Lower lobe of right lung (tissue), 2 donors: ENCODE results near the gene DIDO1. TPM values are rescaled to one million over a fixed set of nuclear protein-coding genes. Genes with fewer than 3 reads are reported as not detected.

Source experiments
- ATAC-seq, 2 donors: fragments of 200-7000 bp; cut with Tn5 transposase; one replicate each; pipeline ENCODE4 v1.9.1; 2020 to 2022; ENCODE audit warnings: mild to moderate bottlenecking in 2 of 2, moderate library complexity in 2 of 2
- DNase-seq: peaks from one replicate; pipeline ENCODE4 v3.0.0-alpha.2; 2020
- H3K27ac ChIP-seq: fragments of 200-600 bp; one replicate; pipeline ENCODE4 v1.8.0; 2022
- H3K27me3 ChIP-seq: fragments of 200-600 bp; one replicate; pipeline ENCODE4 v1.8.0; 2022; ENCODE audit warnings: low read depth
- H3K36me3 ChIP-seq: fragments of 200-600 bp; one replicate; pipeline ENCODE4 v1.8.0; 2022; ENCODE audit warnings: mild to moderate bottlenecking
- H3K4me1 ChIP-seq: fragments of 200-600 bp; one replicate; pipeline ENCODE4 v1.8.0; 2022
- H3K4me3 ChIP-seq: fragments of 200-600 bp; one replicate; pipeline ENCODE4 v1.8.0; 2022; ENCODE audit warnings: mild to moderate bottlenecking
- H3K9me3 ChIP-seq: fragments of 200-600 bp; one replicate; pipeline ENCODE4 v1.8.0; 2022
- intact Hi-C: fragments of 100-400 bp; cut with DNase I; formaldehyde crosslinking; loops from one replicate; pipeline ENCODE4 v1.11.0; 2022
- total RNA-seq: library from RNA; stranded (reverse); fragmentation: NEBNext Ultra II Directional; extraction: Animal tissue kit (Norgen Biotek cat#: 25700); gene quantifications from one replicate; pipeline ENCODE4 v1.2.1, GENCODE V29; 2021
- TF ChIP-seq, protein P1 (sequence below): fragments of 200-600 bp; IDR thresholded peaks from one replicate; pipeline ENCODE4 v1.8.0; 2022; ENCODE audit warnings: antibody characterized with exemption, mild to moderate bottlenecking
- donor health status: DM: no; HTN: yes; CAD: no; lungs with severe emphysema.

The DIDO1 gene
- total RNA-seq, 1 donor from 2014 or later: 54.6 TPM

DNA sequence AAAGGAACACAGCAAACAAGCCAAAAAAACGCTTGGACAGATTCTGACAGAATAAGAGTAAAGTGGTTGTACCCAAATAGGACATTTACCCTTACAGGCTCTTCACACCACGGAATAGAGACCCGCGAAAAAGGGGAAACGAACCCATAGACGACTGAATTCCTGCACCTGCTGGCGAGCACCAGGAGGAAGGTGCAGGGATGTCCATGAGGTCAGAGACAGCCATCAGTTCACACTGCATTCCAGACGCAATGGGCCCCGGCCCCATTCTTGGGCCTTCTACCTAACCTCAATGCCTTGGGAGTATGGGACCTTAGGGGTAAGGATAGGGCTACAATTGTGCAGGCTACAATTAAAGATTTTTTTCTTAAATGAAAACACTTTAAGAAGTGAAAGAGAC is 5.2 kb upstream of the DIDO1 start:
- Histone ChIP-seq H3K27me3 (no peaks in the 10 kb centered on the region), H3K9me3 (no peaks in the 10 kb centered on the region), H3K36me3 (peaks cover 29% of the 10 kb centered on the region), H3K27ac (no peak overlapping the region), H3K4me3 (no peak overlapping the region), H3K4me1 (peaks cover 63% of the 10 kb centered on the region)
- ATAC-seq (no peak), DNase-seq (peak; percentile 9)
- intact Hi-C loops: no loop called here
- TF ChIP-seq, protein P1, sequence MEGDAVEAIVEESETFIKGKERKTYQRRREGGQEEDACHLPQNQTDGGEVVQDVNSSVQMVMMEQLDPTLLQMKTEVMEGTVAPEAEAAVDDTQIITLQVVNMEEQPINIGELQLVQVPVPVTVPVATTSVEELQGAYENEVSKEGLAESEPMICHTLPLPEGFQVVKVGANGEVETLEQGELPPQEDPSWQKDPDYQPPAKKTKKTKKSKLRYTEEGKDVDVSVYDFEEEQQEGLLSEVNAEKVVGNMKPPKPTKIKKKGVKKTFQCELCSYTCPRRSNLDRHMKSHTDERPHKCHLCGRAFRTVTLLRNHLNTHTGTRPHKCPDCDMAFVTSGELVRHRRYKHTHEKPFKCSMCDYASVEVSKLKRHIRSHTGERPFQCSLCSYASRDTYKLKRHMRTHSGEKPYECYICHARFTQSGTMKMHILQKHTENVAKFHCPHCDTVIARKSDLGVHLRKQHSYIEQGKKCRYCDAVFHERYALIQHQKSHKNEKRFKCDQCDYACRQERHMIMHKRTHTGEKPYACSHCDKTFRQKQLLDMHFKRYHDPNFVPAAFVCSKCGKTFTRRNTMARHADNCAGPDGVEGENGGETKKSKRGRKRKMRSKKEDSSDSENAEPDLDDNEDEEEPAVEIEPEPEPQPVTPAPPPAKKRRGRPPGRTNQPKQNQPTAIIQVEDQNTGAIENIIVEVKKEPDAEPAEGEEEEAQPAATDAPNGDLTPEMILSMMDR: no peak

DNA sequence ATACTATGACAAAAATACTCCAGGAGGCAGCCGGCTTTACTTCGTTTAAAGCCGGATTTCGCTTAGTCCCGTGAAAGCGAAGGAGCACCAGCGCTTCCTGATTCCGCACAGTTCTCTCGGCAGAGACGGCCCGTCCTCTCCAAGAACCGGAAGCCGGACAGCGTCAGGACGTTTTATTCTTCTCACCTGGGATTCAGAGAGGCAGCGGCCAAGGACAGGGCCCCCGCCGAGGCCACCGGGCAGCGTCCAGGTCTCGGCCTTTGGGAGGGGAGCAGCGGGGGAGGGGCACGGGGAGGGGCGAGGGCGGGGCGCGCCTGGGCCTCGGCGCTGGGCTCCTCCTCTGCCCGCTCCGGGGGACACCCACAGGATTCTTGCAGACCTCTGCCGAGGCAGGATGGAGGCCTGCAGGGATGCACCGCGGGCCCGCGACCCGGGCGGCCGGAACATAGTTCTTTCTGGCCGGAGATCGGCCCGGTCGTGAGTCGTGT is 2.8 kb upstream of the DIDO1 start:
- TF ChIP-seq, protein P1: no peak

GRCh38 chr20:62928246-62928939 is 2.1 kb upstream of the DIDO1 start:
- Histone ChIP-seq H3K36me3 (peaks cover 10% of the 10 kb centered on the region), H3K27me3 (no peaks in the 10 kb centered on the region), H3K27ac (peak overlapping the region; percentile 86), H3K9me3 (no peaks in the 10 kb centered on the region), H3K4me3 (peak overlapping the region; percentile 67), H3K4me1 (peaks cover 54% of the 10 kb centered on the region)
- TF ChIP-seq, protein P1: no peak
- intact Hi-C loops: no loop called here
- ATAC-seq (no peak), DNase-seq (peak; percentile 18)

More for the DNA sequence above, 2.8 kb upstream of the DIDO1 start:
- Histone ChIP-seq H3K27ac (peak overlapping the region; percentile 86), H3K4me1 (peaks cover 54% of the 10 kb centered on the region), H3K9me3 (no peaks in the 10 kb centered on the region), H3K27me3 (no peaks in the 10 kb centered on the region), H3K36me3 (peaks cover 15% of the 10 kb centered on the region), H3K4me3 (peak overlapping the region; percentile 67)
- intact Hi-C loops: no loop called here
- DNase-seq (peak; percentile 82), ATAC-seq (peak; percentile 72 to 73)

DNA sequence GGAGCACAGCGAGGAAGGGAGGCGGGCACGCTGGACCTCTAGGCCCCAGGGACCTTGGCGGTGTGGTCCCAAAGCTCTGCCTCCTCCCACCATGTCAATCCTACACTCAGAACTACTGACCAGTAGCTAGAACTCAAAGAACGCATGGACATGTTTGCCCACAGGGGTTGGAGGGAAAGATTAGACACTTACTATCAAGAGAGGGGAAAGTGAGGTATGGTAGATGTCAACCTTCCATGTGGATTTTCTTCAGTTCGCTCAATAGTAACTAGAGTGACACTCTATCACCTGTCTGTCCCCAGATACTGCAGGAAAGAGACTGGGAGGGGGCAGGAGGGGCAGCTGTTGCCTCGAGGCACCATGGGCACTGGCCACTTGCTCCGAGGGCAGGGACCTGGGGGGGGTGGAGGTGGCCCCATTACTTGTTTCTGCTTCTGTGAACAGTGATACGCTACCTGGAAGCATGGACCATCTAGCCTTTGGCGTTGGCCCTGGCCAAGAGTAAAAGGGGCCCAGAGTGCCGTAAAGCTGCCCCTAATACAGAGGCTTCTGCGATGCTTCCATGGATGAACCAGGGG is 912 bp upstream of the DIDO1 start:
- peak overlapping the region; percentile 98 for H3K27ac ChIP-seq
- intact Hi-C loops: no loop called here

GRCh38 chr20:62925420-62926228 is 681 bp downstream of the DIDO1 start:
- Histone ChIP-seq H3K9me3 (no peaks in the 10 kb centered on the region), H3K4me1 (peaks cover 80% of the 10 kb centered on the region), H3K27ac (peak overlapping the region; percentile 98), H3K36me3 (no peaks in the 10 kb centered on the region), H3K4me3 (peak overlapping the region; percentile 98), H3K27me3 (no peaks in the 10 kb centered on the region)
- DNase-seq (no peak), ATAC-seq (peak; percentile 7 to 31)
- TF ChIP-seq, protein P1: no peak
- intact Hi-C loops: no loop called here

More for the DNA sequence above, 912 bp upstream of the DIDO1 start:
- TF ChIP-seq, protein P1: no peak
- ATAC-seq (no peak), DNase-seq (no peak)
- peaks cover 65% of the 10 kb centered on the region for H3K4me1 ChIP-seq
- no peaks in the 10 kb centered on the region for H3K27me3 ChIP-seq
- no peaks in the 10 kb centered on the region for H3K36me3 ChIP-seq
- H3K4me3 ChIP-seq: peak overlapping the region; percentile 98
- no peaks in the 10 kb centered on the region for H3K9me3 ChIP-seq
